ENCODE measurements around the gene C19orf73. TPM values are rescaled to one million over a fixed set of nuclear protein-coding genes. Genes with fewer than 3 reads are reported as not detected.

The C19orf73 gene
- total RNA-seq, 5 donors from 2014 or later (not counting 1 experiment from before 2014, with no cell fraction given): 2.1 to 3.7 (median 2.5) TPM

Other genes with a start within 250 kb of the C19orf73 start
- gene PPP1R15A, start 246.7 kb downstream of the C19orf73 start, total RNA-seq: 100 to 1,000 TPM in 2 of 5 donors, 10 to 100 TPM in 3; 74.4 to 713 (median 93.6) TPM
- gene TULP2, start 220.4 kb downstream of the C19orf73 start, total RNA-seq: under 1 TPM in 1 of 5 donors, not detected in 4; 0.26 TPM
- gene NUCB1, start 218.8 kb downstream of the C19orf73 start, total RNA-seq: 100 to 1,000 TPM; 122 to 177 (median 165) TPM
- gene DHDH, start 185.4 kb downstream of the C19orf73 start, total RNA-seq: 1 to 10 TPM in 4 of 5 donors, under 1 TPM in 1; 0.93 to 1.7 (median 1.2) TPM
- 100 to 1,000 TPM in 3 of 5 donors, 10 to 100 TPM in 2; 76.6 to 201 (median 183) TPM for gene BAX, start 164.3 kb downstream of the C19orf73 start, total RNA-seq
- gene FTL, start 153.8 kb downstream of the C19orf73 start, total RNA-seq: 1,000 to 10,000 TPM in 2 of 5 donors, 100 to 1,000 TPM in 3; 594 to 1,085 (median 906) TPM
- 10 to 100 TPM; 28.1 to 58.9 (median 52.4) TPM for gene GYS1, start 125.8 kb downstream of the C19orf73 start, total RNA-seq
- gene RUVBL2, start 125.3 kb downstream of the C19orf73 start, total RNA-seq: 10 to 100 TPM; 20.3 to 48.7 (median 41.4) TPM
- under 1 TPM in 1 of 5 donors, not detected in 4; 0.57 TPM for gene LHB, start 102.1 kb downstream of the C19orf73 start, total RNA-seq
- not detected for gene CGB3, start 94.8 kb downstream of the C19orf73 start, total RNA-seq
- gene CGB2, start 87.3 kb downstream of the C19orf73 start, total RNA-seq: not detected
- not detected for gene CGB1, start 82.2 kb downstream of the C19orf73 start, total RNA-seq
- gene CGB5, start 75.3 kb downstream of the C19orf73 start, total RNA-seq: not detected
- gene CGB8, start 70.0 kb downstream of the C19orf73 start, total RNA-seq: not detected
- gene CGB7, start 61.4 kb downstream of the C19orf73 start, total RNA-seq: not detected
- gene NTF4, start 54.3 kb downstream of the C19orf73 start, total RNA-seq: not detected
- not detected for gene KCNA7, start 46.4 kb downstream of the C19orf73 start, total RNA-seq
- gene SNRNP70, start 33.7 kb downstream of the C19orf73 start, total RNA-seq: 100 to 1,000 TPM; 406 to 704 (median 645) TPM
- gene LIN7B, start 4.8 kb downstream of the C19orf73 start, total RNA-seq: 10 to 100 TPM in 3 of 5 donors, 1 to 10 TPM in 2; 8.1 to 17.8 (median 12.9) TPM
- gene PPFIA3, start 401 bp upstream of the C19orf73 start, total RNA-seq: 1 to 10 TPM; 3.8 to 4.7 (median 4.1) TPM
- gene HRC, start 36.3 kb upstream of the C19orf73 start, total RNA-seq: not detected
- gene TRPM4, start 38.6 kb upstream of the C19orf73 start, total RNA-seq: under 1 TPM in 3 of 5 donors, not detected in 2; 0.43 to 0.89 (median 0.50) TPM
- gene SLC6A16, start 206.0 kb upstream of the C19orf73 start, total RNA-seq: 1 to 10 TPM; 5.4 to 8.1 (median 6.4) TPM
- gene CD37, start 216.3 kb upstream of the C19orf73 start, total RNA-seq: 100 to 1,000 TPM; 365 to 435 (median 369) TPM
- gene TEAD2, start 243.3 kb upstream of the C19orf73 start, total RNA-seq: under 1 TPM in 3 of 5 donors, not detected in 2; 0.20 to 0.43 (median 0.28) TPM
- gene DKKL1, start 244.7 kb upstream of the C19orf73 start, total RNA-seq: not detected